Peyer's patch (tissue), 4 donors: ENCODE results near the gene GPR62.
A peak's percentile ranks its signal among the peaks of the same experiment; 100 is the strongest.

ENCODE experiments used
- POLR2A ChIP-seq, 2 donors: fragments of 450-650 bp; IDR thresholded peaks; one replicate each; pipeline ENCODE4 v1.5.1; 2017; ENCODE audit warnings: antibody characterized with exemption in 2 of 2, mild to moderate bottlenecking in 2 of 2, moderate library complexity in 2 of 2
- TF ChIP-seq, protein P1 (sequence below), 6 experiments: fragments of 450-650 bp in 4 of 6; fragments of 200-600 bp in 2 of 6; sonication (generic) in 1 of 6; IDR thresholded peaks; one replicate each; pipeline ENCODE4 v1.5.1; 2017 to 2019; ENCODE audit warnings: antibody characterized with exemption in 6 of 6, mild to moderate bottlenecking in 3 of 6, moderate library complexity in 1 of 6

DNA sequence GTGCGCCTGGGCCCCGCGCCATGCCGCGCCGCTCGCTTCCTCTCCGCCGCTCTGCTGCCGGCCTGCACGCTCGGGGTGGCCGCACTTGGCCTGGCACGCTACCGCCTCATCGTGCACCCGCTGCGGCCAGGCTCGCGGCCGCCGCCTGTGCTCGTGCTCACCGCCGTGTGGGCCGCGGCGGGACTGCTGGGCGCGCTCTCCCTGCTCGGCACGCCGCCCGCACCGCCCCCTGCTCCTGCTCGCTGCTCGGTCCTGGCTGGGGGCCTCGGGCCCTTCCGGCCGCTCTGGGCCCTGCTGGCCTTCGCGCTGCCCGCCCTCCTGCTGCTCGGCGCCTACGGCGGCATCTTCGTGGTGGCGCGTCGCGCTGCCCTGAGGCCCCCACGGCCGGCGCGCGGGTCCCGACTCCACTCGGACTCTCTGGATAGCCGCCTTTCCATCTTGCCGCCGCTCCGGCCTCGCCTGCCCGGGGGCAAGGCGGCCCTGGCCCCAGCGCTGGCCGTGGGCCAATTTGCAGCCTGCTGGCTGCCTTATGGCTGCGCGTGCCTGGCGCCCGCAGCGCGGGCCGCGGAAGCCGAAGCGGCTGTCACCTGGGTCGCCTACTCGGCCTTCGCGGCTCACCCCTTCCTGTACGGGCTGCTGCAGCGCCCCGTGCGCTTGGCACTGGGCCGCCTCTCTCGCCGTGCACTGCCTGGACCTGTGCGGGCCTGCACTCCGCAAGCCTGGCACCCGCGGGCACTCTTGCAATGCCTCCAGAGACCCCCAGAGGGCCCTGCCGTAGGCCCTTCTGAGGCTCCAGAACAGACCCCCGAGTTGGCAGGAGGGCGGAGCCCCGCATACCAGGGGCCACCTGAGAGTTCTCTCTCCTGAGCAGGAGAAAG, 951 bp downstream of the GPR62 start:
- TF ChIP-seq, protein P1, sequence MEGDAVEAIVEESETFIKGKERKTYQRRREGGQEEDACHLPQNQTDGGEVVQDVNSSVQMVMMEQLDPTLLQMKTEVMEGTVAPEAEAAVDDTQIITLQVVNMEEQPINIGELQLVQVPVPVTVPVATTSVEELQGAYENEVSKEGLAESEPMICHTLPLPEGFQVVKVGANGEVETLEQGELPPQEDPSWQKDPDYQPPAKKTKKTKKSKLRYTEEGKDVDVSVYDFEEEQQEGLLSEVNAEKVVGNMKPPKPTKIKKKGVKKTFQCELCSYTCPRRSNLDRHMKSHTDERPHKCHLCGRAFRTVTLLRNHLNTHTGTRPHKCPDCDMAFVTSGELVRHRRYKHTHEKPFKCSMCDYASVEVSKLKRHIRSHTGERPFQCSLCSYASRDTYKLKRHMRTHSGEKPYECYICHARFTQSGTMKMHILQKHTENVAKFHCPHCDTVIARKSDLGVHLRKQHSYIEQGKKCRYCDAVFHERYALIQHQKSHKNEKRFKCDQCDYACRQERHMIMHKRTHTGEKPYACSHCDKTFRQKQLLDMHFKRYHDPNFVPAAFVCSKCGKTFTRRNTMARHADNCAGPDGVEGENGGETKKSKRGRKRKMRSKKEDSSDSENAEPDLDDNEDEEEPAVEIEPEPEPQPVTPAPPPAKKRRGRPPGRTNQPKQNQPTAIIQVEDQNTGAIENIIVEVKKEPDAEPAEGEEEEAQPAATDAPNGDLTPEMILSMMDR (IDR thresholded peaks at IDR 0.05), result peak in 4 of 6 experiments; percentile 34 to 55 (median 46)
- no peak for TF ChIP-seq POLR2A (IDR thresholded peaks at IDR 0.05)
